Neural cell (in vitro differentiated cells): ENCODE results near the gene AQP2. TPM values are rescaled to one million over a fixed set of nuclear protein-coding genes. Genes with fewer than 3 reads are reported as not detected.

Source experiments
- H2AFZ ChIP-seq: fragments of 200-600, 300-800 bp; sonication (generic), shearing (Covaris generic); 2 replicates; pipeline ENCODE4 v1.6.0; 2014; ENCODE audit warnings: low read depth, mild to moderate bottlenecking, antibody characterized with exemption, low read length, moderate library complexity
- H3F3A ChIP-seq: fragments of 200-600 bp; shearing (Covaris generic); 2 replicates; pipeline ENCODE4 v1.6.1; 2016; ENCODE audit warnings: mild to moderate bottlenecking, moderate library complexity, mixed read lengths, antibody characterized with exemption, low read length; ENCODE audit not compliant: insufficient read depth, poor library complexity, severe bottlenecking
- H3K27ac ChIP-seq: fragments of 200-600, 300-800 bp; sonication (generic), shearing (Covaris generic); 2 replicates; pipeline ENCODE4 v1.5.1; 2014; ENCODE audit warnings: mild to moderate bottlenecking, low read length, moderate library complexity
- H3K27me3 ChIP-seq: fragments of 300-800, 200-600 bp; sonication (generic), shearing (Covaris generic); 2 replicates; pipeline ENCODE4 v1.6.0; 2014; ENCODE audit warnings: mild to moderate bottlenecking, low read depth, low read length, moderate library complexity; ENCODE audit not compliant: insufficient read depth
- H3K36me3 ChIP-seq: fragments of 300-800, 200-600 bp; sonication (generic), shearing (Covaris generic); 2 replicates; pipeline ENCODE4 v1.5.1; 2014; ENCODE audit warnings: mild to moderate bottlenecking, antibody characterized with exemption, low read length, moderate library complexity; ENCODE audit not compliant: insufficient read depth
- H3K4me2 ChIP-seq: fragments of 300-800, 200-600 bp; sonication (generic), shearing (Covaris generic); 2 replicates; pipeline ENCODE4 v1.6.0; 2014; ENCODE audit warnings: mild to moderate bottlenecking, low read length
- H3K4me3 ChIP-seq: fragments of 300-800, 200-600 bp; sonication (generic), shearing (Covaris generic); 2 replicates; pipeline ENCODE4 v1.5.1; 2014; ENCODE audit warnings: mild to moderate bottlenecking, low read length, moderate library complexity
- H3K79me2 ChIP-seq: fragments of 200-600 bp; shearing (Covaris generic); replicated peaks from 2 replicates; pipeline ENCODE4 v1.6.0; 2014; ENCODE audit warnings: mild to moderate bottlenecking, low read length, moderate library complexity; ENCODE audit not compliant: insufficient read depth
- H3K9ac ChIP-seq: fragments of 300-800, 200-600 bp; sonication (generic), shearing (Covaris generic); 2 replicates; pipeline ENCODE4 v1.6.1; 2016; ENCODE audit warnings: mild to moderate bottlenecking, low read length, mixed read lengths
- H3K9me2 ChIP-seq: fragments of 200-600 bp; shearing (Covaris generic); 2 replicates; pipeline ENCODE4 v1.6.1; 2016; ENCODE audit warnings: mild to moderate bottlenecking, low read length, mixed read lengths; ENCODE audit not compliant: insufficient read depth
- H3K9me3 ChIP-seq: fragments of 200-600, 300-800 bp; sonication (generic), shearing (Covaris generic); 2 replicates; pipeline ENCODE4 v1.6.1; 2016; ENCODE audit warnings: mild to moderate bottlenecking, mixed run types, low read length, moderate library complexity, mixed read lengths
- H4K20me1 ChIP-seq: fragments of 200-600 bp; shearing (Covaris generic); 2 replicates; pipeline ENCODE4 v1.6.1; 2016; ENCODE audit warnings: mild to moderate bottlenecking, mixed run types; ENCODE audit not compliant: insufficient read depth
- EP300 ChIP-seq: fragments of 450-650 bp; conservative IDR thresholded peaks from 2 replicates; pipeline ENCODE4 v1.6.1; 2014; ENCODE audit warnings: antibody characterized with exemption, mild to moderate bottlenecking, moderate library complexity; ENCODE audit not compliant: poor library complexity, severe bottlenecking
- EZH2 ChIP-seq: fragments of 200-600, 300-800 bp; shearing (Covaris generic), sonication (generic); IDR thresholded peaks from 2 replicates; pipeline ENCODE4 v1.6.1; 2014; ENCODE audit warnings: antibody characterized with exemption, low read length, borderline replicate concordance, mild to moderate bottlenecking; ENCODE audit not compliant: insufficient read depth, poor library complexity, severe bottlenecking
- MXI1 ChIP-seq: fragments of 450-650 bp; conservative IDR thresholded peaks from 2 replicates; pipeline ENCODE4 v1.6.1; 2014; ENCODE audit warnings: antibody characterized with exemption, mild to moderate bottlenecking; ENCODE audit not compliant: poor library complexity, severe bottlenecking
- POLR2AphosphoS5 ChIP-seq: IDR thresholded peaks from 2 replicates; pipeline ENCODE4 v1.6.1; 2012
- RAD21 ChIP-seq: fragments of 450-650 bp; conservative IDR thresholded peaks from 2 replicates; pipeline ENCODE4 v1.6.1; 2014; ENCODE audit warnings: antibody characterized with exemption, mild to moderate bottlenecking, moderate library complexity
- REST ChIP-seq: IDR thresholded peaks from 2 replicates; pipeline ENCODE4 v1.6.1; 2012; ENCODE audit warnings: borderline replicate concordance
- SMC3 ChIP-seq: fragments of 450-650 bp; conservative IDR thresholded peaks from 2 replicates; pipeline ENCODE4 v1.6.1; 2014; ENCODE audit warnings: antibody characterized with exemption, mild to moderate bottlenecking, moderate library complexity; ENCODE audit not compliant: poor library complexity
- TAF1 ChIP-seq: IDR thresholded peaks from 2 replicates; pipeline ENCODE4 v1.6.1; 2012; ENCODE audit warnings: low read depth
- polyA plus RNA-seq: library from polyadenylated mRNA; depleted of rRNA; stranded (reverse); fragments of >200 nt; gene quantifications from 2 replicates; pipeline ENCODE4 v1.2.3, GENCODE V29; 2014
- TF ChIP-seq, protein P1 (sequence below): fragments of 450-650 bp; IDR thresholded peaks from 2 replicates; pipeline ENCODE4 v1.5.1; 2014; ENCODE audit warnings: antibody characterized with exemption, mild to moderate bottlenecking, moderate library complexity; ENCODE audit not compliant: poor library complexity, severe bottlenecking

Gene AQP2
- polyA plus RNA-seq, 1 donor from 2014 or later = not detected

DNA sequence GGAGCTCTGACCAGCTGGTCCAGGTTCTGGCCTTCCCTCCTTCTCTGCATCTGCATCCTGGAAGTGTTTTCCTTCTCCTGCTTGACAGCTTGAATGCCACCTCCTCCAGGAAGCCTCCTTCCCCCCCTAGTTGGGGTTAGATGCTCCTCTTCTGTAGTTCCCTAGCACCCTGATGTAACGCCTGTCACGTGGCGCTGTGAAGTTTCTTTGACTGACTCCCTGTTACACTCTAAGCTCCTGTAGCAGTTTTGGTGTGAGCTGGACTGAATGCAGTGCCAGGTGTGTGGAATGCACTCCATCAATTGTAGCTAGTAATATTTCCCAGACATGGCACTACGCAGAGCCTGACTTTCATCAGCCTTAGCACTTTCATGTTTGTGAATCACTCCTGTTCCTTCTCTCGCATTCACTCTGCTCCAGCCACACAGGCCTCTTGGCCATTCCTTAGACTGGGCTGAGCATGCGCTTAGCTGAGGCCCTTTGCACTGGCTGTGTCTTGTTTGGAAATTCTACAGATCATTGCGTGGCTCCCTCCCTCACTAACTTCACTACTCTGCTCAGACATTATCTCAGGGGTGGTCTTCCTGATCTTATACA lies 44.7 kb upstream of the AQP2 start:
- Histone ChIP-seq H3K36me3 (no peaks in the 10 kb centered on the region), H3K27me3 (no peaks in the 10 kb centered on the region), H3F3A (no peaks in the 10 kb centered on the region), H3K9me2 (no peaks in the 10 kb centered on the region), H4K20me1 (no peaks in the 10 kb centered on the region), H3K79me2 (no peaks in the 10 kb centered on the region), H3K27ac (no peak overlapping the region), H3K4me2 (no peak overlapping the region), H3K9ac (no peak overlapping the region), H3K4me3 (no peak overlapping the region), H3K9me3 (no peaks in the 10 kb centered on the region), H2AFZ (no peak overlapping the region)
- TF ChIP-seq MXI1 (no peak), TAF1 (no peak), EP300 (no peak), EZH2 (no peak), REST (no peak), RAD21 (no peak), SMC3 (no peak), POLR2AphosphoS5 (no peak)
- TF ChIP-seq, protein P1, sequence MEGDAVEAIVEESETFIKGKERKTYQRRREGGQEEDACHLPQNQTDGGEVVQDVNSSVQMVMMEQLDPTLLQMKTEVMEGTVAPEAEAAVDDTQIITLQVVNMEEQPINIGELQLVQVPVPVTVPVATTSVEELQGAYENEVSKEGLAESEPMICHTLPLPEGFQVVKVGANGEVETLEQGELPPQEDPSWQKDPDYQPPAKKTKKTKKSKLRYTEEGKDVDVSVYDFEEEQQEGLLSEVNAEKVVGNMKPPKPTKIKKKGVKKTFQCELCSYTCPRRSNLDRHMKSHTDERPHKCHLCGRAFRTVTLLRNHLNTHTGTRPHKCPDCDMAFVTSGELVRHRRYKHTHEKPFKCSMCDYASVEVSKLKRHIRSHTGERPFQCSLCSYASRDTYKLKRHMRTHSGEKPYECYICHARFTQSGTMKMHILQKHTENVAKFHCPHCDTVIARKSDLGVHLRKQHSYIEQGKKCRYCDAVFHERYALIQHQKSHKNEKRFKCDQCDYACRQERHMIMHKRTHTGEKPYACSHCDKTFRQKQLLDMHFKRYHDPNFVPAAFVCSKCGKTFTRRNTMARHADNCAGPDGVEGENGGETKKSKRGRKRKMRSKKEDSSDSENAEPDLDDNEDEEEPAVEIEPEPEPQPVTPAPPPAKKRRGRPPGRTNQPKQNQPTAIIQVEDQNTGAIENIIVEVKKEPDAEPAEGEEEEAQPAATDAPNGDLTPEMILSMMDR = no peak

DNA sequence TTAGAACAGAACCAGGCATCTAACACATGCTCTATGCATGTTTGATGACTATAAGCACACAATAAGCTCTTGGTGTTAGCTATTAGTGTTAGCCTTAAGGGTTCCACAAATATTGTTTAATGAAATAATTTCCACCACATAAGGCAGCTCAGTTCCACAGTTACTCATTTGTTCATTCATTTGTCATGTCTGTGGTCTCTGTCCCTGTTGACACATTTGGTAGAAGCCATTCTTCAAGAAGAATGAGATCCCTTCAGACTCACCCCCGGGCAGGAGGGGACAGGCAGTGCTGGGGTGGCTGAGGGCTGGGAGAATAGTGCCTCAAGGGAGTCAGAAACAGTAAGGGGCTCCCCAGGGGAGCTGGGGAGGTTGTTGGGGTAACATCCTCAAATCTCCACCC lies 43.2 kb upstream of the AQP2 start:
- no peaks in the 10 kb centered on the region for H3K79me2 ChIP-seq
- H3K27ac ChIP-seq = no peak overlapping the region
- no peak overlapping the region for H2AFZ ChIP-seq
- H4K20me1 ChIP-seq = no peaks in the 10 kb centered on the region
- H3K27me3 ChIP-seq = no peaks in the 10 kb centered on the region
- no peaks in the 10 kb centered on the region for H3K9me2 ChIP-seq
- H3F3A ChIP-seq = no peaks in the 10 kb centered on the region
- H3K36me3 ChIP-seq = no peaks in the 10 kb centered on the region
- no peak overlapping the region for H3K9ac ChIP-seq
- H3K4me2 ChIP-seq = no peak overlapping the region
- TF ChIP-seq SMC3 (no peak), MXI1 (no peak), REST (no peak), POLR2AphosphoS5 (no peak), EZH2 (no peak), TAF1 (no peak), RAD21 (no peak), EP300 (no peak)
- TF ChIP-seq, protein P1 = no peak
- H3K4me3 ChIP-seq = no peak overlapping the region
- H3K9me3 ChIP-seq = no peaks in the 10 kb centered on the region
